Ovary (tissue), 3 donors: Measurements from ENCODE around the gene CCBE1.

Experiments used
- EP300 ChIP-seq: sonication (generic); formaldehyde crosslinking; IDR thresholded peaks from one replicate; pipeline ENCODE4 v1.6.1; 2017; ENCODE audit warnings: antibody characterized with exemption
- TF ChIP-seq, protein P1 (sequence below), 3 donors: fragments of 450-650 bp in 2 of 3; fragments of 200-600 bp in 1 of 3; IDR thresholded peaks; one replicate each; pipeline versions ENCODE4 v1.5.1 to v1.8.0; 2016 to 2022; ENCODE audit warnings: antibody characterized with exemption in 3 of 3, mild to moderate bottlenecking in 1 of 3
- donor health status: DM: no; HTN: no; CAD: no.

GRCh38 chr18:59502274-59503175 lies 194.7 kb downstream of the CCBE1 start:
- TF ChIP-seq, protein P1, sequence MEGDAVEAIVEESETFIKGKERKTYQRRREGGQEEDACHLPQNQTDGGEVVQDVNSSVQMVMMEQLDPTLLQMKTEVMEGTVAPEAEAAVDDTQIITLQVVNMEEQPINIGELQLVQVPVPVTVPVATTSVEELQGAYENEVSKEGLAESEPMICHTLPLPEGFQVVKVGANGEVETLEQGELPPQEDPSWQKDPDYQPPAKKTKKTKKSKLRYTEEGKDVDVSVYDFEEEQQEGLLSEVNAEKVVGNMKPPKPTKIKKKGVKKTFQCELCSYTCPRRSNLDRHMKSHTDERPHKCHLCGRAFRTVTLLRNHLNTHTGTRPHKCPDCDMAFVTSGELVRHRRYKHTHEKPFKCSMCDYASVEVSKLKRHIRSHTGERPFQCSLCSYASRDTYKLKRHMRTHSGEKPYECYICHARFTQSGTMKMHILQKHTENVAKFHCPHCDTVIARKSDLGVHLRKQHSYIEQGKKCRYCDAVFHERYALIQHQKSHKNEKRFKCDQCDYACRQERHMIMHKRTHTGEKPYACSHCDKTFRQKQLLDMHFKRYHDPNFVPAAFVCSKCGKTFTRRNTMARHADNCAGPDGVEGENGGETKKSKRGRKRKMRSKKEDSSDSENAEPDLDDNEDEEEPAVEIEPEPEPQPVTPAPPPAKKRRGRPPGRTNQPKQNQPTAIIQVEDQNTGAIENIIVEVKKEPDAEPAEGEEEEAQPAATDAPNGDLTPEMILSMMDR (IDR thresholded peaks at IDR 0.05) = no peak
- TF ChIP-seq EP300 = no peak
